C1 segment of cervical spinal cord (tissue), 14 donors: ENCODE measurements around the gene PCDHGA11.
"Not testable (repeated sequence)": the region's sequence is repeated elsewhere in the genome, so short reads cannot be mapped to it uniquely, and the experiment has no call there.

Experiments used
- DNase-seq, 14 donors: peaks; one replicate each; lab custom pipeline; 2025; lab: John Stamatoyannopoulos, UW

The PCDHGA11 gene

GRCh38 chr5:141398608-141399007, 22.2 kb upstream of the PCDHGA11 start:
- no peak for DNase-seq

GRCh38 chr5:141399555-141400258, 21.1 kb upstream of the PCDHGA11 start:
- DNase-seq: no peak

GRCh38 chr5:141402553-141403243, 18.2 kb upstream of the PCDHGA11 start, which contains the start of gene PCDHGA9:
Gene PCDHGA9 (plus strand): TSS chr5:141402778. CDS start chr5:141402953, 175 bp downstream.
- peak in 1 of 14 donors; percentile 2 for DNase-seq

GRCh38 chr5:141403387-141403786, 17.5 kb upstream of the PCDHGA11 start:
- no peak for DNase-seq

- peak in 1 of 14 donors; percentile 21 for DNase-seq
Measured at GRCh38 chr5:141407790-141408505, 12.9 kb upstream of the PCDHGA11 start, which contains the start of gene PCDHGB6. Gene PCDHGB6 (plus strand): TSS chr5:141408021. CDS start chr5:141408203, 182 bp downstream.

- no peak for DNase-seq
Measured at GRCh38 chr5:141409598-141410306, 11.1 kb upstream of the PCDHGA11 start.

- DNase-seq: no peak
Measured at GRCh38 chr5:141411575-141411974, 9.3 kb upstream of the PCDHGA11 start.

- no peak for DNase-seq
Measured at GRCh38 chr5:141412854-141413539, 7.9 kb upstream of the PCDHGA11 start, which contains the start of gene PCDHGA10. Gene PCDHGA10 (plus strand): TSS chr5:141412987. CDS start chr5:141413176, 189 bp downstream.

- no peak for DNase-seq
Measured at GRCh38 chr5:141413540-141414069, 7.2 kb upstream of the PCDHGA11 start.

- DNase-seq: not testable (repeated sequence)
Measured at GRCh38 chr5:141414548-141415274, 6.1 kb upstream of the PCDHGA11 start.

- DNase-seq: not testable (repeated sequence)
Measured at GRCh38 chr5:141415275-141415618, 5.6 kb upstream of the PCDHGA11 start.

GRCh38 chr5:141417494-141418172, 3.2 kb upstream of the PCDHGA11 start, which contains the start of gene PCDHGB7:
Gene PCDHGB7 (plus strand): TSS chr5:141417677. CDS start chr5:141417860, 183 bp downstream.
- peak in 4 of 14 donors; percentile 29 to 45 (median 36) for DNase-seq

GRCh38 chr5:141419074-141419880, 1.6 kb upstream of the PCDHGA11 start:
- no peak for DNase-seq

- no peak for DNase-seq
Measured at GRCh38 chr5:141421489-141421855, 621 bp downstream of the PCDHGA11 start.

- no peak for DNase-seq
Measured at GRCh38 chr5:141422742-141423291, 2.0 kb downstream of the PCDHGA11 start.

- DNase-seq: no peak
Measured at GRCh38 chr5:141427783-141428426, 7.1 kb downstream of the PCDHGA11 start.

- DNase-seq: peak in 2 of 14 donors; percentile 13 to 27
Measured at GRCh38 chr5:141430332-141431113, 9.7 kb downstream of the PCDHGA11 start, which contains the start of gene PCDHGA12. Gene PCDHGA12 (plus strand): TSS chr5:141430507. CDS start chr5:141430760, 253 bp downstream.
